Astrocyte of the spinal cord (primary cell): Measurements from ENCODE around the gene MARCHF3.

Experiments
- DNase-seq: peaks from one replicate; pipeline ENCODE4 v3.0.0; 2011; ENCODE audit warnings: low read depth, low spot score
- H3K4me3 ChIP-seq: 2 replicates; pipeline ENCODE4 v1.5.1; 2011; ENCODE audit warnings: low read depth, mild to moderate bottlenecking, low read length, moderate library complexity
- in situ Hi-C: cut with HindIII; loops from 2 replicates; pipeline ENCODE4 v1.10.0; 2017; ENCODE audit warnings: low sequenced_read_pairs
- TF ChIP-seq, protein P1 (sequence below): IDR thresholded peaks from 2 replicates; pipeline ENCODE4 v1.5.1; 2012; ENCODE audit warnings: low read depth, mild to moderate bottlenecking, low read length, inconsistent platforms

MARCHF3 gene

GRCh38 chr5:126877602-126878001 is 152.8 kb downstream of the MARCHF3 start:
- no peak overlapping the region for H3K4me3 ChIP-seq
- DNase-seq: no peak
- in situ Hi-C loops: no loop called here
- TF ChIP-seq, protein P1, sequence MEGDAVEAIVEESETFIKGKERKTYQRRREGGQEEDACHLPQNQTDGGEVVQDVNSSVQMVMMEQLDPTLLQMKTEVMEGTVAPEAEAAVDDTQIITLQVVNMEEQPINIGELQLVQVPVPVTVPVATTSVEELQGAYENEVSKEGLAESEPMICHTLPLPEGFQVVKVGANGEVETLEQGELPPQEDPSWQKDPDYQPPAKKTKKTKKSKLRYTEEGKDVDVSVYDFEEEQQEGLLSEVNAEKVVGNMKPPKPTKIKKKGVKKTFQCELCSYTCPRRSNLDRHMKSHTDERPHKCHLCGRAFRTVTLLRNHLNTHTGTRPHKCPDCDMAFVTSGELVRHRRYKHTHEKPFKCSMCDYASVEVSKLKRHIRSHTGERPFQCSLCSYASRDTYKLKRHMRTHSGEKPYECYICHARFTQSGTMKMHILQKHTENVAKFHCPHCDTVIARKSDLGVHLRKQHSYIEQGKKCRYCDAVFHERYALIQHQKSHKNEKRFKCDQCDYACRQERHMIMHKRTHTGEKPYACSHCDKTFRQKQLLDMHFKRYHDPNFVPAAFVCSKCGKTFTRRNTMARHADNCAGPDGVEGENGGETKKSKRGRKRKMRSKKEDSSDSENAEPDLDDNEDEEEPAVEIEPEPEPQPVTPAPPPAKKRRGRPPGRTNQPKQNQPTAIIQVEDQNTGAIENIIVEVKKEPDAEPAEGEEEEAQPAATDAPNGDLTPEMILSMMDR: no peak

DNA sequence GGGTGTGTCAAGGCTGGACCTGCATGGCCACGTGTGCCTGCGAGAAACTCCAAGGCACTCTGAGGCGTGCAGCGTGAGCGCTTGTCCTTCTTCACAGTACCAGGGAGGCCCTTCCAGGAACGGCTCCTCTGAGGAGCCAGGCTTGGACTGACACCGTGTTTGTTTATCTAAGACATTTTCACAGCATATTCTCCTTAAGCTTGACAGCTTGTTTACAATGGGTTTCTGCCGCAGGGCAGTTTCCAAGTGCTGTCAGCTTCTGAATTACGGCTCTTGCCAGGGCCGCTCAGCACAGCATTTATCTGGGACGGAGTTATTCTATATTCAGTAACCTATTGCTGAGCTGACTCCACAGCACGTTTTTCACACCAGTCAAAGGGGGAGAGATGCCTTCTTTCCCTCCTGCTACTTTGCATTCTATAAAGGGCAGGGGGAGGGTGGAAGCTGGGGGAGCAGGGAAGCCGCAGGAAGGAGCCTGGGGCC is 155.0 kb downstream of the MARCHF3 start:
- no peak for DNase-seq
- H3K4me3 ChIP-seq: no peak overlapping the region
- in situ Hi-C loops: no loop called here
- TF ChIP-seq, protein P1: no peak

- no peak for DNase-seq
- H3K4me3 ChIP-seq: no peak overlapping the region
- in situ Hi-C loops: no loop called here
- TF ChIP-seq, protein P1: no peak
Measured at GRCh38 chr5:126872561-126873354, 157.6 kb downstream of the MARCHF3 start.

GRCh38 chr5:126871441-126871840 is 158.9 kb downstream of the MARCHF3 start:
- TF ChIP-seq, protein P1: no peak
- H3K4me3 ChIP-seq: no peak overlapping the region
- DNase-seq: no peak
- in situ Hi-C loops: no loop called here

DNA sequence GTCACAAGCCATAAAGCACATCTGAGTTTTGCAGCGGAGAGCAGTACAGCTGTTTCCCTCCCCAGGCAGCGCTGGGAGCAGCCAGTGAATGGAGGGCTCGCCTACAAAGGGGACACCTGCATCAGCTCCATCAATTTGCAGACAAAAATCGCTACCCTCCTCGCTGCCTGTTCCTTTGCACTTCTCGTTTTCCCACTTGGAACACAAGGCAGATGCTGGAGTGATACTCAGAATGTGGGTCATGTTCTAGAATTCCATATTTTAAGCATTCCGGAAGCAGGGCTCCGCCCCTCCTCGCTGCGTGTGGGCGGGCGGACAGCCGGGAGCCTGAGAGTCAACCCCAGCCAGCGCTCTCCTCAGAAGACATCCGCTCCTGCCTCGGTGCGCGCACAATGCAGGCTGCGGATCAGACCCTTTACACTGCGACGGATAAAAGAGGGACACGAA is 161.3 kb downstream of the MARCHF3 start:
- peak overlapping the region; percentile 14 for H3K4me3 ChIP-seq
- peak; percentile 40 for DNase-seq
- in situ Hi-C loops: no loop called here
- TF ChIP-seq, protein P1: no peak

- TF ChIP-seq, protein P1: no peak
- in situ Hi-C loops: no loop called here
- peak overlapping the region; percentile 14 for H3K4me3 ChIP-seq
- DNase-seq: no peak
Measured at GRCh38 chr5:126868338-126869004, 161.9 kb downstream of the MARCHF3 start.
